LNCaP clone FGC (cell line): ENCODE results near the gene NANOS3.

Source experiments
- DNase-seq: peaks from one replicate; pipeline ENCODE4 v3.0.0-alpha.2; 2011; ENCODE audit warnings: low read depth
- H3K4me3 ChIP-seq: 2 replicates; pipeline ENCODE4 v1.5.1; 2011; ENCODE audit warnings: mild to moderate bottlenecking, low read depth, low read length, control low read depth
- CTCF ChIP-seq: IDR thresholded peaks from 2 replicates; pipeline ENCODE4 v1.5.1; 2012; ENCODE audit warnings: mild to moderate bottlenecking; ENCODE audit not compliant: control insufficient read depth, insufficient read depth; ENCODE audit errors: extremely low read depth

Gene NANOS3

GRCh38 chr19:13894552-13894951 lies 17.6 kb downstream of the NANOS3 start:
- no peak overlapping the region for H3K4me3 ChIP-seq
- no peak for DNase-seq
- no peak for TF ChIP-seq CTCF

GRCh38 chr19:13896227-13896626 lies 19.3 kb downstream of the NANOS3 start:
- DNase-seq: no peak
- no peak for TF ChIP-seq CTCF
- no peak overlapping the region for H3K4me3 ChIP-seq

- TF ChIP-seq CTCF: no peak
- no peak overlapping the region for H3K4me3 ChIP-seq
- DNase-seq: no peak
Observed at GRCh38 chr19:13899393-13899792, 22.5 kb downstream of the NANOS3 start.

GRCh38 chr19:13899912-13900584 lies 23.1 kb downstream of the NANOS3 start:
- DNase-seq: no peak
- H3K4me3 ChIP-seq: no peak overlapping the region
- no peak for TF ChIP-seq CTCF

GRCh38 chr19:13902993-13903555 lies 26.1 kb downstream of the NANOS3 start:
- DNase-seq: no peak
- TF ChIP-seq CTCF: no peak
- no peak overlapping the region for H3K4me3 ChIP-seq

- DNase-seq: peak; percentile 45
- H3K4me3 ChIP-seq: peak within 1 kb of the TSS; percentile 89
- TF ChIP-seq CTCF: 0 out of 2 replicates have a peak, but pooled peaks have one; percentile 13
Observed at GRCh38 chr19:13905634-13906520, 28.9 kb downstream of the NANOS3 start, which contains the start of the genes BRME1 and CC2D1A. Gene BRME1 (minus strand): TSS chr19:13906117. CDS start chr19:13904892, 1,225 bp downstream. Gene CC2D1A (plus strand): TSS chr19:13906201. CDS start chr19:13906442, 241 bp downstream.
